ENCODE results near the gene ATRX.
"Not testable (repeated sequence)": the region's sequence is repeated elsewhere in the genome, so short reads cannot be mapped to it uniquely, and the experiment has no call there.

ATRX gene

DNA sequence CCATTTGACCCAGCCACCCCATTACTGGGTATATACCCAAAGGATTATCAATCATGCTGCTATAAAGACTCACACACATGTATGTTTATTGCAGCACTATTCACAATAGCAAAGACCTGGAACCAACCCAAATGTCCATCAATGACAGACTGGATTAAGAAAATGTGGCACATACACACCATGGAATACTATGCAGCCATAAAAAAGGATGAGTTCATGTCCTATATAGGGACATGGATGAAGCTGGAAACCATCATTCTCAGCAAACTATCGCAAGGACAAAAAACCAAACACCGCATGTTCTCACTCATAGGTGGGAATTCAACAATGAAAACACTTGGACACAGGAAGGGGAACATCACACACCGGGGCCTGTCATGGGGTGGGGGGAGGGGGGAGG is 59.9 kb downstream of the ATRX start:
- H3K36me3 ChIP-seq (ENCODE audit: control insufficient read depth, insufficient read depth, low read length); H3K9me3 ChIP-seq (ENCODE audit: control insufficient read depth, low read length); H3K4me1 ChIP-seq (ENCODE audit: control insufficient read depth, insufficient read depth, low read length); H3K27me3 ChIP-seq (ENCODE audit: control insufficient read depth, insufficient read depth, low read length); H3K4me3 ChIP-seq (ENCODE audit: low read length); H3K9ac ChIP-seq (ENCODE audit: low read length): not testable (repeated sequence)

DNA sequence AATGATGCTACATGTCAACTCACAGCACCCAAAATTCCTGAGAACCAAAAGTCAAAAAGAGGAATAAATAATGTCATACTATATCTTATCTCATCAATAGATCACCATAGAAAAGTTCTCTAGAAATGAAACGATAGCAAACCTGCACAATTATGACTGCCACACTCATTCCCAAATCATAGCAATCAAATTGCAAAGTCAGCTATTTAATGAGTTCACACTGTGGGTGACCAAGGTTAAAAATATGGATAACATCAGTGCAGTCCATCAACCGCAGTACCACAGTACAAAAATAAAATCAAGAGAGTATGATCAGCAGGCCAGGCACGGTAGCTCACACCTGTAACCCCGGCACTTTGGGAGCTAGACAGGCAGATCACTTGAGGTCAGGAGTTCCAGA is 62.3 kb downstream of the ATRX start:
- no peak overlapping the region for H3K9ac ChIP-seq (ENCODE audit: low read length)
- no peak overlapping the region for H3K4me3 ChIP-seq (ENCODE audit: low read length)
- no peaks in the 10 kb centered on the region for H3K36me3 ChIP-seq (ENCODE audit: control insufficient read depth, insufficient read depth, low read length)
- H3K9me3 ChIP-seq (ENCODE audit: control insufficient read depth, low read length) = no peaks in the 10 kb centered on the region
- no peaks in the 10 kb centered on the region for H3K4me1 ChIP-seq (ENCODE audit: control insufficient read depth, insufficient read depth, low read length)
- no peaks in the 10 kb centered on the region for H3K27me3 ChIP-seq (ENCODE audit: control insufficient read depth, insufficient read depth, low read length)

DNA sequence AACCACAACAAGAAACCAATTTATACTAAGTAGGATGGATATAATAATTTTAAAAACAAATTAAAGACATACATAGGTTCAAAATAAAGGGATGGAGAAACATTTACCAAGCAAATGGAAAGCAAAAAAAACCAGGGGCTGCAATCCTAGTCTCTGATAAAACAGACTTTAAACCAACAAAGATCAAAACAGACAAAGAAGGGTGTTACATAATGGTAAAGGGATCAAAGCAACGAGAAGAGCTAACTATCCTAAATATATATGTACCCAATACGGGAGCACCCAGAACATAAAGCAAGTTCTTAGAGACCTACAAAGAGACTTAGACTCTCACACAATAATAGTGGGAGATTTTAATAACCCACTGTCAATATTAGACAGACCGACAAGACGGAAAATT is 66.6 kb downstream of the ATRX start:
- no peaks in the 10 kb centered on the region for H3K27me3 ChIP-seq (ENCODE audit: control insufficient read depth, insufficient read depth, low read length)
- H3K4me3 ChIP-seq (ENCODE audit: low read length) = no peak overlapping the region
- H3K4me1 ChIP-seq (ENCODE audit: control insufficient read depth, insufficient read depth, low read length) = no peaks in the 10 kb centered on the region
- H3K9me3 ChIP-seq (ENCODE audit: control insufficient read depth, low read length) = no peaks in the 10 kb centered on the region
- H3K9ac ChIP-seq (ENCODE audit: low read length) = no peak overlapping the region
- H3K36me3 ChIP-seq (ENCODE audit: control insufficient read depth, insufficient read depth, low read length) = no peaks in the 10 kb centered on the region

GRCh38 chrX:77704881-77705280 is 81.1 kb downstream of the ATRX start:
- Histone ChIP-seq H3K9me3 (ENCODE audit: control insufficient read depth, low read length) (no peaks in the 10 kb centered on the region), H3K4me3 (ENCODE audit: low read length) (no peak overlapping the region), H3K27me3 (ENCODE audit: control insufficient read depth, insufficient read depth, low read length) (no peaks in the 10 kb centered on the region), H3K9ac (ENCODE audit: low read length) (no peak overlapping the region), H3K36me3 (ENCODE audit: control insufficient read depth, insufficient read depth, low read length) (no peaks in the 10 kb centered on the region), H3K4me1 (ENCODE audit: control insufficient read depth, insufficient read depth, low read length) (no peaks in the 10 kb centered on the region)

DNA sequence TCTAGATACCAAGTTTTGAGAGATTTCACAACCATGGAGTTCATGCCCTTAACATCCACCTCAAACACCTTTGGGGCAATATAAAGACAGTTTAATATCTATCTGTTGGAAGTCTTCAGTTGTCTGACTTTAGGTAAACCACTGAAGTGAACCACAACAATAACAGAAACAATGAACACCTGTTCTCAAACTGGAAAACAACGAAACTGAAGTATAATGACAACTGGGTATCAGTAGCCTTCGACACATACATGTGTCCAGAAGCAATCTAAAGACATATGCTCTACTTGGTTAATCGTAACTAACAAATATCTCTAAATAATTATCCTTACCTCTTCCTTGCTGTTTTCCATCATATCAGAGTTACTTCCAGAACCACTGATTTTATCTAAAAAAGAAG is 87.8 kb downstream of the ATRX start:
- Histone ChIP-seq H3K27me3 (ENCODE audit: control insufficient read depth, insufficient read depth, low read length) (no peaks in the 10 kb centered on the region), H3K36me3 (ENCODE audit: control insufficient read depth, insufficient read depth, low read length) (no peaks in the 10 kb centered on the region), H3K4me3 (ENCODE audit: low read length) (no peak overlapping the region), H3K9me3 (ENCODE audit: control insufficient read depth, low read length) (no peaks in the 10 kb centered on the region), H3K9ac (ENCODE audit: low read length) (no peak overlapping the region), H3K4me1 (ENCODE audit: control insufficient read depth, insufficient read depth, low read length) (no peaks in the 10 kb centered on the region)

DNA sequence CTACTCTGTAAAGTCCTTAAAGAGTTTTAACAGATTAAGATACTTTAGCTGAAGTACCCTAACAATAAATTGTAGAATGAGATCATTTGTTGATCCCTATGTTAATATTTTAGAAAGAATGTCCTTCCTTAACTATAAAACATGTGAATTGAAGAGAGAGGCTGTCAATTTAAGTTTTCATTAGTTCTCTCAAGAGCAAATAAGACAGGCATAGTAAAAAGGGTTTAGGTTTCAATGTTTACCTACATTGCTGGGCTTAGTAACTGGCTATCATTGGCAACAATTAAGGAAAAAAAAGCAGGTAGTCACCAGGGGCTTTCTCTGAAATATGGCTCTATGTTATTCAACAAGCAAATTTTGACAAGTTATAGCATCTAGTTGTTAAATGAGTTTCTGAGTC is 91.5 kb downstream of the ATRX start:
- H3K4me3 ChIP-seq (ENCODE audit: low read length) = no peak overlapping the region
- H3K36me3 ChIP-seq (ENCODE audit: control insufficient read depth, insufficient read depth, low read length) = no peaks in the 10 kb centered on the region
- no peaks in the 10 kb centered on the region for H3K9me3 ChIP-seq (ENCODE audit: control insufficient read depth, low read length)
- H3K9ac ChIP-seq (ENCODE audit: low read length) = no peak overlapping the region
- H3K27me3 ChIP-seq (ENCODE audit: control insufficient read depth, insufficient read depth, low read length) = no peaks in the 10 kb centered on the region
- H3K4me1 ChIP-seq (ENCODE audit: control insufficient read depth, insufficient read depth, low read length) = no peaks in the 10 kb centered on the region

DNA sequence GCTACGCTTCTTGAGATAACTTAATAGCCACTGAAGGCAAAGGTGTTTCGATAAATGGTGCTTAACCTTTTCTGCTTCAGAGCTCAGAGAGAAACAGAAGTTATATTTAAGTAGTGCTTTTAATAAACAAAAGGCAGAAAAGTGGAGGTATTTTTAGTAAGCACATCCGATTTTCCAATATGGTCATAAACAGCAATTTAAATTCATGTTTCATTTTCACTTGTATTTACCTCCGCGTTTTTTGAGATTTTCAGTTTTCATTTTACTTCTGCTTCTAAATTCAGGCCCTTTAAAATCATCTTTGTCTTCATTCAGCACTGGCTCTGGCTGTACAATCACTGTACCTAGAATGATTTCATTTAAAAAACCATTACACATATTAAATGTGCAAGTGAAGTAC is 92.4 kb downstream of the ATRX start:
- H3K36me3 ChIP-seq (ENCODE audit: control insufficient read depth, insufficient read depth, low read length) = no peaks in the 10 kb centered on the region
- no peaks in the 10 kb centered on the region for H3K27me3 ChIP-seq (ENCODE audit: control insufficient read depth, insufficient read depth, low read length)
- no peaks in the 10 kb centered on the region for H3K4me1 ChIP-seq (ENCODE audit: control insufficient read depth, insufficient read depth, low read length)
- H3K9ac ChIP-seq (ENCODE audit: low read length) = no peak overlapping the region
- H3K4me3 ChIP-seq (ENCODE audit: low read length) = no peak overlapping the region
- H3K9me3 ChIP-seq (ENCODE audit: control insufficient read depth, low read length) = no peaks in the 10 kb centered on the region

DNA sequence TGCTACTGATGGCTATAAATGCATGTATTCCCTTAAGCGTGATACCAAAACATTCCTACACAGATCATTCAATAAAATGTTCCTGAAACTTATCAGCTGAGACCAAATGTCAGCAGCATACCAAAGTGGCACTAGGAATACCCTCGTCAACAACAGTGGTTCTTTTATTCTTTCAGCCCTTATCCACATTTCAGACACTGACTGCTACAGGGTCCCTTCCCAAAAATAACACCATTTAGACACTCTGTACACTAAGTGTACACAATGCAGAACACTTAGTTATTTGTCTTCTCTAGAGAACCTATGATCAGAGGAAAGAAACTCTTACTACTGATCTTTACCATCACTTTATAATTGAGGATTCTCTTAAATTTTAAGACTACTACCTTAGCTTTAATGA is 94.1 kb downstream of the ATRX start:
- Histone ChIP-seq H3K4me3 (ENCODE audit: low read length) (no peak overlapping the region), H3K9me3 (ENCODE audit: control insufficient read depth, low read length) (no peaks in the 10 kb centered on the region), H3K36me3 (ENCODE audit: control insufficient read depth, insufficient read depth, low read length) (no peaks in the 10 kb centered on the region), H3K4me1 (ENCODE audit: control insufficient read depth, insufficient read depth, low read length) (no peaks in the 10 kb centered on the region), H3K9ac (ENCODE audit: low read length) (no peak overlapping the region), H3K27me3 (ENCODE audit: control insufficient read depth, insufficient read depth, low read length) (no peaks in the 10 kb centered on the region)

DNA sequence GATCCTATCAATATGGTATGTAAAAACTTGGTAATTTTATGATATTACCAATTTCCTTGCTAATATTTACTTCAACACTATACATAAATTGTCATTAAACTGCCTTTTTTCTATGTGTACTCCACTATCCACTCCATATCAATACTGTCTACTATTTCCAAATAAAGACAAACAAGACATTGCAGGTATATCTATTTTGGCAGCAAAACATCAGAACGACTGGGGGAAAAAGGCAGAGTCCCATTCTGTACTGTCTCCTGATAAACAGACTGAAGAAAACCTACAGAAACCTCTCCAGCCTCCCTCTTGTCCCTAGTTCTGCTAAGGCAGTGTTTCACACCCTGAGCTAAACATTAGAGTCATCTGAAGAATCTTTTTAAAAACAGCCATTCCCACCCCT is 96.6 kb downstream of the ATRX start:
- no peaks in the 10 kb centered on the region for H3K4me1 ChIP-seq (ENCODE audit: control insufficient read depth, insufficient read depth, low read length)
- no peaks in the 10 kb centered on the region for H3K27me3 ChIP-seq (ENCODE audit: control insufficient read depth, insufficient read depth, low read length)
- H3K9ac ChIP-seq (ENCODE audit: low read length) = no peak overlapping the region
- H3K9me3 ChIP-seq (ENCODE audit: control insufficient read depth, low read length) = no peaks in the 10 kb centered on the region
- H3K4me3 ChIP-seq (ENCODE audit: low read length) = no peak overlapping the region
- H3K36me3 ChIP-seq (ENCODE audit: control insufficient read depth, insufficient read depth, low read length) = no peaks in the 10 kb centered on the region

DNA sequence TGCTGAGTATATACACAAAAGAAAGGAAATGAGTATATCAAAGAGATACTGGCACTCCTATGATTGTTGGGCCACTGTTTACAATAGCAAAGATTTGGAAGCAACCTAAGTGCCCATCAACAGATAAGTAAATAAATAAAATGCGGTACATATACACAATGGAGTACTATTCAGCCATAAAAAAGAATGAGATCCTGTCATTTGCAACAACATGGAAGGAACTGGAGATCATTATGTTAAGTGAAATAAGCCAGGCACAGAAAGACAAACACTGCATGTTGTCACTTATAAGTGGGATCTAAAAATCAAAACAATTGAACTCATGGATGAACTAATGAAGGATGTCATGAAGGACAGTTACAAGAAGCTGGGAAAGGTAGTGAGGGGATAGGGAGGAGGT is 100.3 kb downstream of the ATRX start:
- H3K4me3 ChIP-seq (ENCODE audit: low read length); H3K9ac ChIP-seq (ENCODE audit: low read length); H3K9me3 ChIP-seq (ENCODE audit: control insufficient read depth, low read length); H3K36me3 ChIP-seq (ENCODE audit: control insufficient read depth, insufficient read depth, low read length); H3K4me1 ChIP-seq (ENCODE audit: control insufficient read depth, insufficient read depth, low read length); H3K27me3 ChIP-seq (ENCODE audit: control insufficient read depth, insufficient read depth, low read length): not testable (repeated sequence)

GRCh38 chrX:77679144-77679543 is 106.9 kb downstream of the ATRX start:
- H3K36me3 ChIP-seq (ENCODE audit: control insufficient read depth, insufficient read depth, low read length) = no peaks in the 10 kb centered on the region
- no peaks in the 10 kb centered on the region for H3K27me3 ChIP-seq (ENCODE audit: control insufficient read depth, insufficient read depth, low read length)
- no peak overlapping the region for H3K9ac ChIP-seq (ENCODE audit: low read length)
- no peaks in the 10 kb centered on the region for H3K4me1 ChIP-seq (ENCODE audit: control insufficient read depth, insufficient read depth, low read length)
- H3K9me3 ChIP-seq (ENCODE audit: control insufficient read depth, low read length) = no peaks in the 10 kb centered on the region
- no peak overlapping the region for H3K4me3 ChIP-seq (ENCODE audit: low read length)

- H3K27me3 ChIP-seq (ENCODE audit: control insufficient read depth, insufficient read depth, low read length) = no peaks in the 10 kb centered on the region
- H3K9me3 ChIP-seq (ENCODE audit: control insufficient read depth, low read length) = no peaks in the 10 kb centered on the region
- H3K4me1 ChIP-seq (ENCODE audit: control insufficient read depth, insufficient read depth, low read length) = no peaks in the 10 kb centered on the region
- no peak overlapping the region for H3K9ac ChIP-seq (ENCODE audit: low read length)
- H3K36me3 ChIP-seq (ENCODE audit: control insufficient read depth, insufficient read depth, low read length) = no peaks in the 10 kb centered on the region
- no peak overlapping the region for H3K4me3 ChIP-seq (ENCODE audit: low read length)
Measured at GRCh38 chrX:77675986-77676385, 110.0 kb downstream of the ATRX start.

GRCh38 chrX:77668391-77669237 is 117.4 kb downstream of the ATRX start:
- Histone ChIP-seq H3K27me3 (ENCODE audit: control insufficient read depth, insufficient read depth, low read length) (no peaks in the 10 kb centered on the region), H3K9me3 (ENCODE audit: control insufficient read depth, low read length) (no peaks in the 10 kb centered on the region), H3K4me1 (ENCODE audit: control insufficient read depth, insufficient read depth, low read length) (peaks cover 5% of the 10 kb centered on the region), H3K4me3 (ENCODE audit: low read length) (no peak overlapping the region), H3K36me3 (ENCODE audit: control insufficient read depth, insufficient read depth, low read length) (no peaks in the 10 kb centered on the region), H3K9ac (ENCODE audit: low read length) (no peak overlapping the region)
